Osteocyte (in vitro differentiated cells): ENCODE measurements around the gene CTRL. TPM values are rescaled to one million over a fixed set of nuclear protein-coding genes. Genes with fewer than 3 reads are reported as not detected.

Experiments
- DNase-seq: peaks from one replicate; pipeline ENCODE4 v3.0.0; 2021; ENCODE audit warnings: mixed read lengths; ENCODE audit not compliant: unreplicated experiment; ENCODE audit errors: extremely low spot score
- H3K27ac Mint-ChIP-seq: one replicate; pipeline ENCODE4 v1.8.0; 2021; ENCODE audit warnings: mild to moderate bottlenecking, mixed read lengths; ENCODE audit not compliant: unreplicated experiment
- H3K27me3 Mint-ChIP-seq: one replicate; pipeline ENCODE4 v1.8.0; 2021; ENCODE audit warnings: mixed read lengths; ENCODE audit not compliant: unreplicated experiment
- H3K36me3 Mint-ChIP-seq: one replicate; pipeline ENCODE4 v1.8.0; 2021; ENCODE audit warnings: mixed read lengths; ENCODE audit not compliant: unreplicated experiment
- H3K4me1 Mint-ChIP-seq: one replicate; pipeline ENCODE4 v1.8.0; 2021; ENCODE audit warnings: mixed read lengths; ENCODE audit not compliant: unreplicated experiment
- H3K4me3 Mint-ChIP-seq: one replicate; pipeline ENCODE4 v1.8.0; 2021; ENCODE audit warnings: mild to moderate bottlenecking, moderate library complexity, mixed read lengths; ENCODE audit not compliant: unreplicated experiment
- H3K9me3 Mint-ChIP-seq: one replicate; pipeline ENCODE4 v1.8.0; 2021; ENCODE audit warnings: mixed read lengths; ENCODE audit not compliant: unreplicated experiment
- CTCF ChIP-seq: fragments of 200-600 bp; sonication (generic); IDR thresholded peaks from 2 replicates; pipeline ENCODE4 v1.5.0; 2021; ENCODE audit warnings: antibody characterized with exemption, mild to moderate bottlenecking, moderate library complexity
- total RNA-seq: library from RNA; stranded (reverse); gene quantifications from 2 replicates; pipeline ENCODE4 v1.2.1, GENCODE V29; 2021

CTRL gene
- total RNA-seq, 1 donor from 2014 or later = 0.91 TPM

DNA sequence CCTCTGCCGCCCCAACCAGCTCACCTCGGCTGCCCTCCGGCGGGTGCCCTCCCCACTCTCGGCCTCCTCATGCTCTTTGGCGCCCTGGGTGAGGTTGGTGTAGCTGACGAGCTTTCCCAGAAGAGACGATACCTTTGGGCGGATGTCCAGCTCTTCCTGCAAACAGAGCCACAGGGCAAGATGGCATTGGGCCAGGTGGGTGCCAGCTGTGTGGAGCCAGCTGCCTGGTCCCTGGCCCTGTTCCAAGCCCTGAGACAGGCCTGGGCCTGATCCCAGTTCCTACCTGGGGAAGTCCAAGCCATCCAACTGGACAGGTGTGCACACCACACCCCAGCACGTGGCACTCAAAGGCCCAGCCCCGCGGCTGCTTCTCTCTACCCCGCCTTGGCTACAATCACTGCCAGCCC is 29.9 kb upstream of the CTRL start:
- peaks cover 34% of the 10 kb centered on the region for H3K36me3 Mint-ChIP-seq
- no peak for TF ChIP-seq CTCF
- peaks cover 51% of the 10 kb centered on the region for H3K4me1 Mint-ChIP-seq
- H3K4me3 Mint-ChIP-seq = no peak overlapping the region
- peak overlapping the region; percentile 50 for H3K27ac Mint-ChIP-seq
- no peaks in the 10 kb centered on the region for H3K27me3 Mint-ChIP-seq
- no peaks in the 10 kb centered on the region for H3K9me3 Mint-ChIP-seq
- no peak for DNase-seq

DNA sequence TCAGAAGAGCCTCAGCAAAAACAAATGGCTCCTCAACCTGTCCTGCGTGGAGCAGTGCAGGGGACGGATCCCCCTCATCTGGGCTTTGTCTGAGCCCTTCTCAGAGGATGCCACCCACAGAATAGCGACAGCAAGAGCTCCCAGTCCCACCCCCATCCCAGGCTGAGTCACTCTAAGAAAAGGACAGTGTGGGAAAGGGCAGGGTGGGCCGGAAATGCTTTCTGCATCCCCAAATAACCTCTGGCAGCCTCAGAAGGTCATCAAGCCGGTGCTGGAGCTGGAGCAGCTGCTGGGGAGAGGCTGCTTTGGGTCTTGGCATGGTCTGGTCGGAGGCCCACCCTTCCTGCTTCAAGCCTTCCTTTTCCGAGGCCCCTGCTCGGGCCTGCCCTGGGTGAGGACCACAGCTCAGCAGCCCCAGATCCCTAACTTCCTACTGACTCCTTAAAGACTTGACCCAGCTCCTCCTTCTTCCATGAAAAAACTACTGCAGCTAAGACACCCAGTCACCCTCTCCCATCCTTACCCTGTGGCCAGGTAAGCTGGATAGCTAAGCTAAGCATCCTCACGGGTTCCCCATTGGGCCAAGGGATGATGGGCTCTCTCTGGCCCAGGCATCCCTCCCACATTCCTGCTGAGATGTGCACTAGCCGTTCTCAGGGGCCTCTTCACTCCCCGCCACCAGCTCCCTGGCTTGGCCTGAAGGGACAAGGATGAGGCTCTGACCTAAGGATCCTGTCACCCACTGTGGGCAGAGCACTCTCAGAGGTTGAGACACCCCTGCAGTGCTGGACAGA is 28.1 kb upstream of the CTRL start:
- Mint-ChIP-seq H3K27me3 (no peaks in the 10 kb centered on the region), H3K9me3 (no peaks in the 10 kb centered on the region), H3K4me3 (no peak overlapping the region), H3K36me3 (peaks cover 37% of the 10 kb centered on the region), H3K4me1 (peaks cover 32% of the 10 kb centered on the region), H3K27ac (peak overlapping the region; percentile 68)
- DNase-seq = no peak
- no peak for TF ChIP-seq CTCF

DNA sequence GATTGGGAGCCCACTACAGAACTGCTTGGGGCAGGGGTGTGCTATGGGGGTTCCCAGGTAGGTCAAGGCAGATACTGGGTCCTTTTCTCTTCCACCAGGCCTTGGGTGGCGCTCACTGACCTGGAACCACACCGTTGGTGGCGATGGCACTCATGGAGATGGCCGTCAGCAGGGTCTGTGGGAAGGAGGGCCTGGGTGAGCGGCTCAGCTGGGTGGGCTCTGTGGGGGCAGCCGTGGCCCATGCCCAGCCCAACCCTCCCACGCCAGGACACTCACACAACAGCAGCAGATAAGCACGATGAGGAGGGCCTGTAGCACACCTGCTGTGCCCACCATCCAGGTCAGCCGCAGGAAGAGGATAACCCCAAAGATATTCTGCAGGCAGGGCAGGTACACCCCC is 26.0 kb upstream of the CTRL start:
- Mint-ChIP-seq H3K36me3 (peaks cover 41% of the 10 kb centered on the region), H3K4me1 (peaks cover 26% of the 10 kb centered on the region), H3K27me3 (no peaks in the 10 kb centered on the region), H3K9me3 (no peaks in the 10 kb centered on the region), H3K27ac (no peak overlapping the region), H3K4me3 (no peak overlapping the region)
- TF ChIP-seq CTCF = no peak
- no peak for DNase-seq

GRCh38 chr16:67954421-67955196 is 22.9 kb upstream of the CTRL start:
- Mint-ChIP-seq H3K27ac (no peak overlapping the region), H3K4me1 (peaks cover 9% of the 10 kb centered on the region), H3K27me3 (no peaks in the 10 kb centered on the region), H3K4me3 (no peak overlapping the region), H3K9me3 (no peaks in the 10 kb centered on the region), H3K36me3 (peaks cover 29% of the 10 kb centered on the region)
- no peak for TF ChIP-seq CTCF
- no peak for DNase-seq

- Mint-ChIP-seq H3K27ac (no peak overlapping the region), H3K27me3 (no peaks in the 10 kb centered on the region), H3K9me3 (no peaks in the 10 kb centered on the region), H3K4me3 (no peak overlapping the region), H3K36me3 (peaks cover 29% of the 10 kb centered on the region), H3K4me1 (peaks cover 3% of the 10 kb centered on the region)
- no peak for DNase-seq
- TF ChIP-seq CTCF = no peak
These were observed 22.1 kb upstream of the CTRL start for GRCh38 chr16:67953641-67954375.
